DMS 273 (cell line): Measurements from ENCODE around the gene DSCAML1.

ENCODE experiments used
- DNase-seq: peaks from one replicate; lab custom pipeline; 2025; ENCODE audit not compliant: unreplicated experiment; lab: John Stamatoyannopoulos, UW

The DSCAML1 gene

DNA sequence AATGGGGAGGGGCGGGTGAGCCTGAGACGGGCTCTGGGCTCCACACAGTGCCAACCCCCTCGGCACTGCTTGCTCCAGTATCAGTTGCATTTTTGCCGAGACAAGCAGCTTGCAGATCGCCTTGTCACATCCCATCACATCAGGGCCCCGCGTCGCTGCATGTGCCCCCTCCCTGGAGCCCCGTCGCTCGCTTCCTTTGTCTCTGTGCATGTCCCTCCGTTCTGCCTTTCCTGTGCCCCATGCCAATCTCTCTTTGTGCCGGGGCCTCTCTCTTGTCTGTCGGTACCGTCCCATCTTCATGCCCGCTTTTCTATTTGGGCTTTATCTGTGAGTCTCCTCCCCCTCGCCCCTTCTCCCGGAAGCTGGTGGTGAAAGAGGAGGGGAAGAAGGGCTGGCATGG lies 267.2 kb downstream of the DSCAML1 start:
- no peak for DNase-seq

DNA sequence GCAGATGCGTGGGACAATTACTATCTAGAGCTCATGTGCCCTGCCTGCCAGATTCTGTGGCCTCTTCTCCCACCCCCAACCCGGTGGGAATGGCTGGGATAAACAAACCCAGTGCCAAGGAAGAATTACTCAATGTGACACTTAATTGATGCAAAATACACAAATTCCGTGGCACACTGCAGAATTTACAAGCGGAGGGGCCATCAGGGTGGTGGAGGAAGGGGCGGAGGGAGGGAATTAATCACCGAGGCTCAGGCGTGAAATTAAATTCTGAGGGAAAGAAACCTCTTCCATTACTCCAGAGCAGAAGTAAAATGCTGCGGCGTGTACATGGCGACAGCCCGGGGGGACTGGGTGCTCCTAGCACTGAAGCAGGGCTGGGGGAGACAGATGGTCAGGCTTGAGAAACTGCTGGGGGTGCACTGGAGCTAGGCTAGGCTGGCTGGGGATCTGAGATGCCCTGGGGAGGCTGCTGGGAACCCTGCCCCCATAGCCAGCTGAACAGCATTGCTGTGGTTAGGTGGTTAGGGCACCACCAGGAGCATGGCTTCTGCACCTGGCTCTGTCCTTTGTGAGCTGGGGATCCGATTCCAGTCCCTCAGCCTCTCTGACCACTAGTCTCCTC lies 268.8 kb downstream of the DSCAML1 start:
- peak; percentile 85 for DNase-seq

DNA sequence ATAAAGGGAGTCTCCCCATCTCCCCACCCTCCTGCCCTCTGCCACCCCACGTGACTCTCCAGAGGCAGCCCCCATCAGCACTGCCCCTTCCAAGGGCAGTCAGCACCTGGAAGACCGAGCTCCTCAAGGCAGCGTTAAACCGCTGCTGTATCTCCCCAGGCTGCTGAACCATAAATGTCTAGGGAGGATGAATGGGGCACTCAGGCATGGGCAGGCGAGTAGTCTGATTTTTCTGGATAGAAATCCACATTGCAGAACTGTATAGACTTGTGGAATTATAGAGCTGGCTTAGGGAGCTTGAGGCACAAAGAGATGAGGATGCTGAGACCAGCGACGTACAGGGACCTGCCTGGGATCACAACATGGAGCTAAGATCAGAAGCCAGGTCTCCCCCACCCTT lies 269.7 kb downstream of the DSCAML1 start:
- DNase-seq = no peak

DNA sequence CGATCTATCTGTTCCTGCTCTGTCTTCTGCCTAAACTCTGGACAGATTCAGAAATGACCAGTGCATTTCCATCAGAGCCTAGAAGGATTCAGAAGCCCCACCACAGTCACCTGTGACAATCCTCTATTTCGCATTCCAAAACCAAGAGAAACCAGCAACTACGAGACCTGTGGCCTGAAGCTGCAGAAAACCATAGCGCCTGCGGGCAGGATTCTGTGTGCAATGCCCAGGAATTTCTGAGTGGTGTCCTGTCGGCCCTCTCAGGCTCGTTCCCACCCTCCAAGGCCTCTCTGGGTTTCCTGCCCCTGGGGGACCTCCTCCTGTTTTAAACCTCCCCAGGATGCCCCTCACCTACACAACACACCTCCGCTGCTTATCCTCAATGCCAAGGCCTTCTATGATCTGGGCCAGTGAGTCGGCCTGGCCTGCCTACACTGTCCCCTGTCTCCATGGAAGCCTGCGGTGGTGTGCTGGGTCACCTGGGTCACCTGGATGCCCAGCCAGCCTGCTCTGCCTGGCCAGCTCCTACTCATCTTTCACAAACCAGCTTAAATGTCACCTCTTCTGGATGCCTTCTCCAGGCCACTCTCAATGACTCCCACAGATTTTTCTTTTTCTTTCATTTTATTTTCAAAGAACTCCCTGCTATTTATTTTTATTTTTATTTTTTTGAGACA lies 271.0 kb downstream of the DSCAML1 start:
- no peak for DNase-seq

DNA sequence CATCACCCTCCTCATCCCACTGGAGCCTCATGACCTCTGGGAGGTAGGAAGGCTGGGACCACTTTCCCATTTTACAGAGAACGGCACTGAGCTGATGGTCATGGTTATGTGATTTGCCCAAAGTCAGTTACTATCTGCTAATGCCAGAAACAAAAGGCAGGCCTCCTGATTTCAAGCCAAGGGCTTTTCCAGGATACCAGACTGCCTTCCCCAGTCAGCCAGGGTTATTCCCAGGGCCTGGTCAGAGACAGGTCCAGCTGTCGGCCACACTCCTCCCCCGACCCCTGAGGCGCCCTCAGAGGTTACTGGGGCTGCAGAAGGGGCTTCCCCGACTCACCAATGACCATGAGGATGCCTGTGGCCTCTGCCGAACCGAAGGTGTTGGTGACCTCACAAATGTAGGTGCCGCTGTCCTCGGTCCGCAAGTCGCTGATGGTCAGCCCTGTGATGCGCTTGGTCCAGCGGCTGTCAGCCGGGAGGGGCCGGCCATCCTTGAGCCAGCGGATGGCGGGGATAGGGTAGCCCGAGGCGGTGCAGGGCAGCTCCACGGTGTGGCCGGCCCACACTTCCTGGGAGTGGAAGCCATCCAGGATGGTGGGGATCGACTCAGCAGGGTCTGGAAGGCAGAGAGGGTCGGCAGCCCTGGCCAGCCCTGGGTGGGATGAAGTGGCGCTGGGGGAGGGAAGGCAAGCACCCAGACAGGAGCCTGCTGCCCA lies 272.4 kb downstream of the DSCAML1 start:
- no peak for DNase-seq

DNA sequence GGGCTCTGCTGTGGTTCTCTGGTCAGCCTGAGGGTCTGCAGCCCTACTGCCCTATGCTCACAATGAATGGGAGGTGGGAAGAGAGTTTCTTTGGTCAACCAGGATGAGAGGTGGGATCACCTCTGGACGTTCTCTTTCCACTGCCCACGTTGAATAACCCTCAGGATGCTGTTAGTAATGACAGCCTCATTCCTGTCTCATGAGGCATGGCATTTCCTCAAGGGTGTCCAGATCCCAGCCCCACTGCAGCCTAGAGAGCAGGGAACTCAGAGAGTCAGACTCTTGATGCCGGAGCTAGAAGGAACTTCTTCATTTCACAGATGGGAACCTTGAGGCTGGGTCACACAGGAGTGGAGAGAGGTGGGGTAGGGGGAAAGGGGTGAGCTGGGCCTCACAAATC lies 273.3 kb downstream of the DSCAML1 start:
- no peak for DNase-seq

DNA sequence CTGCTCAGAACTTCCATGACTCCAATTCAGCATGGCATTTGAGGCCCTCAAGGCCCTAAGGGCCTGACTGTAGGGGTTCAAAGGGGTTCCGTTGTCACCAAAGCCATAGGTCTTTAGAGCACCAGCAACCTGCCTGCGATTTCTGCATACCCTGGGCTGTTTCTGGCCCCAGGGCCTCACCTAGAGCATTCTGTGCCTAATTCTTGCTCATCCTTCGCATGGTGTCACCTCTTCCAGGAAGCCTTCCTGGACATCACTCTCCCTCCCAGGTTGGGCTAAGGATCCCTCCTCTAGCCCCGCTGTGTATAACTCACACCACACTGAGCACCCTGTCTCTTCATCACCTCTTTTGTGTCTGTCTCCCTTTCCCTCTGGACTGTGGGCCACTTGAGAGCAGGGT lies 275.0 kb downstream of the DSCAML1 start:
- DNase-seq = no peak

DNA sequence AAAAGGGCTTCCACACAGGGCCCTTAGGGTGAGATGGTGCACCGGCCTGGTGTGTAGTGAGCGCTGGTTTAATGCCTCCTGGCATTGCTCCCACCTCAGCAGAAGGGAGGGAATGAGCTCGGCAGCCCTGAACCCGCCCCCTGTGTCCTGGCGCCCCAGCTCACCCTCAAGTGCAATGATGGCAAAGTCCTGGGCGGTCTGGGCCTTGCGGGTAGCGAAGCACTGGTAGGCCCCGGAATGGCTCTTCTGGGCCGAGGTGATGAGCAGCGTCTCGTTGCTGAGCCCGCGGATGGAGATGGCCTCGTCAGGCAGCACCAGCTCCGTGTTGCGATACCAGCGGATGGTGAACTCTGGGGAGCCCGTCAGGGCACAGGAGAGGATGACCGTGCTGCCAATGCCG lies 276.1 kb downstream of the DSCAML1 start:
- DNase-seq = peak; percentile 27

DNA sequence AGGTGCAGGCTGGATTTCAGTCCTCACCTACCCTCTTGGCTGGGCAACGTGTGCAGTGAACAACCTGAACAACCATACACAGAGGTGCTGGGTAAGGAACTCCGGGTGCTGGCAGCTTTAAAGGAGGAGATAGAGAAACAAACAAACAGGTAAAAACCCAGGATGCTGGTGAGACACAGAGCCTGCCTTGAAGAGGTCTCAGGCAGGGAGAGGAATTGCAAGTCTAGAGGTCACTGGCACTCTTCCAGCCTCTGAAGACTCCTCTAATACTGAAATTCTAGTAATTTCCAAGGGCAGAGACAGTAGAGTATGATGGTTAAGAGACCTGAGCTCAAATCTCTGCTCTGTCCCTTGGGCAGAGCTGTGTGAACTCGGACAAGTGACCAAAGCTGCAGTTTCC lies 276.8 kb downstream of the DSCAML1 start:
- peak; percentile 35 for DNase-seq

DNA sequence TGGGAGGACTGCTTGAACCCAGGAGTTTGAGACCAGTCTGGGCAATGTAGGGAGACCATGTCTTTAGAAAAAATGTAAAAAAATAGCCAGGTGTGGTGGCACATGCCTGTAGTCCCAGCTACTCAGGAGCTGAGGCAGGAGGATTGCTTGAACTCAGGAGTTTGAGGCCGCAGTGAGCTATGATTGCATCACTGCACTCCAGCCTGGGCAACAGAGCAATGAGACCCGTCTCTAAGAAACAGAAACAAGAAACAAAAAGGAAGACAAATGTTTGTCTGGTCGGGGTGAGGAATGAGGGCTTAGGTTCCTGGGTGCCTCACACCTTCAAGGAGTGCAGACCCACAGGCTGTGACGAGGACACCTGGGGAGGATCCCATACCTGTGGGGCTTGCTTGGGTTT lies 277.4 kb downstream of the DSCAML1 start:
- DNase-seq = no peak

DNA sequence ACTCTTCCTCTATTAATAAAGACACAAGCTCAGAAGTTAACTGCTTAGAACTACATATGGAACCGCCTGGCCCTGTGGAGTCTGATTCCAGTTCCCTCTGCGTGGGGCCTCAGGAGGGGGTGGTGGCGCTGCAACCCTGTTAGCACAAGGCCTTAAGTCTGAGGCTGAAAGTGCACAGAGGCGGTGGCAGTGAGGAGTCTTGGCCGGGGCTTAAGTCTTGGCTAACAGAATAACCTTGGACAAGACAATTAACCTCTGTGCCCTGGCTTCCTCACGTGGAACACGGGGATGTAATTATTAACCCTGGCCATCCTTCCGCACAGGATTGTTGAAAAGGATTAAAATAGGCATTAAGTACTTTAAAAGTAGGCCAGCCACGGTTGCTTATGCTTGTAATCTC lies 277.8 kb downstream of the DSCAML1 start:
- DNase-seq = peak; percentile 31

DNA sequence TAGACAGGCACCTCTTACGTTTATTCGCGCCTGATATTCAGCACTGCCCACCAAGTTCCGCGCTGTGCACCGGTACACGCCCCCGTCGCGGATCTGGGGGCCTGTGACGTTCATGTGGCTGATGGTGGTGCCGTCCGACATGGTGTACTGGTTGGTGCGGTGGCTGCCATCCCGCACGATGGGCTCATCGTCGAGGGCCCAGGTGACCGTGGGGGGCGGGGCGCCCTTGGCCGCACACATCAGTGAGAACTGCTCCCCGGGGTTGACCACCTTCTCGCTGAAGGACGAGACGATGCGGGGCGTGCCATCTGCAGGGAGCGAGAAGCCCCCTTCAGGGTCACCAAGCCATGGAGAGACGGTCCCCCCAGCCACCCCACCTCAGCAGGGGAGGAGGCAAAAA lies 278.6 kb downstream of the DSCAML1 start:
- DNase-seq = no peak

DNA sequence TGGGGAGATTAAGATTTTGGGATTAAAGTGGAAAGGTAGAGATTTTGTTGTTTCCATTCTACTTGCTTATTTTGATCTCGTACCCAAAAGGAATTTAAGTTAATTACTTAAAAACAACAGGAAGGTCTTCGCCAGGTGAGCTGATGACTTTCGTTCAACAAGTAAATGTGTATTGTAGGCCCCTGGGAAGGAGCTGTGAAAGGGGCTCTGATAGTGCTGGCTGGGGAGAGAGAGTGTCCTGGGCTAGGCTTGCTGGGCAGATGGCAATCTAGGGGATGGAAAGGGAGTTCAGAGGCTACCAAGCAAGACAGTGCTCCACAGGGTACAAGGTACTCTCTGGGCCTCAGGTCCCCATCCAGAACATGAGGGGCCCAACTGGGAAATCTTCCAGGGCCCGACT lies 279.9 kb downstream of the DSCAML1 start:
- no peak for DNase-seq

DNA sequence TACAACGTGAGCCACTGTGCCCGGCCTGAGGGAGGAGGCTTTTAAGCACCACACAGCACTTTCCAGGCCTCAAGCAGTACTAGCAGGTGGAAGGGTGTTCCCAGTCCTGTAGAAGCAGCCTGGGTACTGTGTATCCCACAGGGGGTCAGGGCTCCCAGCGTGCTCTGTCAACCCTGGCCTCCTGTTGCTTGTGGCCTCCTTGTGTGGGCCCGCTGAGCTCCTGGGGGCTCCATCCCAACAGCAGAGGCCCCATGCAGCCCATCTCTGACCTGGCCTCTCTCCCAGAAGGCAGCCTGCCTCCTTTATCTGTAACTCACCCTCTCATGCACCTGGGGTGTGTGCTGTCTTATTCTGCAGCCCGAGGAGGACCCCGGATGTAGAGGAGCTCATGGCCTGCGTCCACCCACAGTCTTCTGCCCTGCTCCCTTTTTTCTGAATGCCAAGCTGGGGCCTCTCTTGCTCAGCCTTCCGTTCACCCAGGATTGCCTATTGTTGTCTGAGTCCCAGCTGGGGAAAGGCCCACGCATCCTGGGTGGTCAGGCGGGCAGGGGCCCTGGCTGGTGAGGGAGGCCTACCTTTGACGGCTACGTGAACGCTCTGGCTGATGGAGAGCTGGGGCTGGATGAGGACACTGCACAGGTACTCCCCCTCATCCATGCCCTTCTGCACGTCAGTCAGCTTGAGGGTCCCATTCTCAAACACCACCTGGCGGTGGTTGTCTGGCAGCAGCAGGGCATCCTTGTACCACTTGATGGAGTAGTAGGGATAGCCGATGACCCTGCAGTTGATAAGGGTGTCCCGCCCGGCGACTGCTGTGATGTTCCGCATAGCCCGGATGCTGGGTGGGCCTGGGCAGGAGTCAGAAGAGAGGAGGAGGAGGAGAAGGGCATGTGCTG lies 280.9 kb downstream of the DSCAML1 start:
- no peak for DNase-seq

DNA sequence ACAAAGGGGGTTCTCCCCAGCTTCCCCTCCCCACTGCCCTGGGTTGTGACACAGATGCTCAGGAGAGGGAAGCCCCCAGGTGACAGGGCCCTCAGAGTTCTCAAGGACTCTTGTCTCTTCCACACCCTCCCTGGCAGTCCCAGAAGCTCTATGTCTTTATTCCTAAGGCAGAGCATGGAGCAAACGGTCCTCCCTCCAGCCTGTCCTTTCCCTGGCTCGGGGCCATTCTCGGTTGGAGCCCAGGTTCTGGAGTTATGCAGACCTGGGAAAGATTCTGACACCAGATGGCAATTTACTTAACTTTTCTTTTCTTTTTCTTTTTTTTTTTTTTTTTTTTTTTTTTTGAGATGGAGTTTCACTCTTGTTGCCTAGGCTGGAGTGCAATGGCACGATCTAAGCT lies 282.8 kb downstream of the DSCAML1 start:
- peak; percentile 28 for DNase-seq

DNA sequence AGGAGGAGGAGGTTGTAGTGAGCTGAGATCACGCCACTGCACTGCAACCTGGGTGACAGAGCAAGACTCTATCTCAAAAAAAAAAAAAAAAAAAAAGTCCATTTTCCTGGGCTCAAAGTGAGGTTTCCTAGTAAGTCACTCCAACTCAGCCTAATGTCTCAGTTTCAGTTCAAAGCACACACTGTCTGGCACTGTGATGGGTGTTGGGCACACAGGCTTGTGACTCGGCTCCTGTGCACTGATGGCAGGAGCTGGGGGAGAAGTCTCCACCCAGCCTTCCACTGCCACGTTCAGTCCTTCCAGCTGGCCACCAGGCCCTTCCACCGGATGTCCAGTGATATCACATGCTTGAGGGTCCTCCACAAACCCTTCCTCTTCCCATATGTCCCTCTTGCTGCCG lies 283.4 kb downstream of the DSCAML1 start:
- DNase-seq = no peak

DNA sequence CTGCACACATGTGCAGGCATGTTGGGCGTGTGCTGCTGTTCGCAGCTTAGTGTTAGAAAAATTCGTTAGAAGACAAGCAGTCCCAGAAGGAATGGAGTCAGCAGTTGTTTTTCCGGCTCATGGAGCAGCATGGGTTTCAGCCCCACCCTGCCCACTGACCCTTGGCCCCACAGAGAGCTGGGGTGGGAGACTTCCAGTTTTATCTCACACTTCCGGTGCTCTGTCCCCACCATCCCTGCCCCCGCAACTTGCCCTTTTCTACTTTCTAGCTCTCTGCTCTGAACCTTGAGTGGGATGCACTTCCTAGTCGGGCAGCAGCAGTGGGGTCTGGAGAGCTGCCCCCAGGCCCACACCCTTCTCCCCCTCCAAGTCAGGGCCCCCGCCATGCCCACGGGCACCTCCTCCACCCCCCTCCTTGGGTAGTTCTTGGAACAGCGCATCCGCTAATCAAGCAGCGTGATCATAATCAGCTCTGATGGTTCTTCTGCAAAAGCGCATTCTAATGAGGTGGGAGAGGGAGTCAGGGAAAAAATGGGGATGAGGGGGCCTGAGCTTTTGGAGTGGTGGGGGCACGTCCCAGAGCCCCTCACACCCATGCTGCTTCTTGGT lies 285.0 kb downstream of the DSCAML1 start:
- no peak for DNase-seq

DNA sequence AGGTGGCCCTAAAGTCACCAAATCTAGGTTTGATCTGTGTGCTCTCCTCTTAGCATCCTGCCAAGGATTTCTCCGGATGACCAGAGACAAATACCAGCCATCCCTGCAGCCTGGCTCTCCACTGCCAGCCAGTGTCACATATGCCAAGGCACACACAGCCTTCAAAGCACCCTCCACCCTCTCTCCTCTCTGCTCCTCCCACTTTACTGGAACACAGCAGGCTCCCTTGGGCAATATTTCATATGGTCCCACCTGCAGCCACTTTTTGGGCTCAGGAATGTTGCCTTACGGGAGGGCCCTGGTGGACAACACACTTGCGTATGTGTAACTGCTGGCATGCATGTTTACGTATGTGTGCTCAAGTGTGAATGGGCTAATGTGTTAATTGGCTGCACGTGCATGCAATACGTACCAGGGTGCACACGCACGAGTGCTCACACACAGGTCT lies 285.5 kb downstream of the DSCAML1 start:
- DNase-seq = peak; percentile 20

DNA sequence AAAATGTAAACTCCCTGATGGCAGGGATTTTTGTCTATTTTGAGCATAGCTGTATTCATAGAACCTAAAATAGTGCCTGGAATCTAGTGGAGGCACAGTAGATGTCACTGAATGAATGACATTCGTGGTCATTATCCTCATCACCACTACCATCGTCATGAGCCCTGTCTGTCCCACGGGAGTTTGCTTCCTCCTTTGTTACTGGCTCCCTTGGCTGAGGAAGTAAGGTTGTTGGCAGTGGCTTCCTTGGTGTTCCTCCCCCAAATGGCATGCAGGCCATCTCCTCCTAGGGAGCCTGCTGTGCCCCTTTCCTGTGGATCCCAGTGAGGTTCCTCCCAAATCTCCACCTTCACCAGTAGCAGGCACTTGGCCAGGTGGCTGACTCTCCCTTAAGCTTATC lies 286.4 kb downstream of the DSCAML1 start:
- no peak for DNase-seq

DNA sequence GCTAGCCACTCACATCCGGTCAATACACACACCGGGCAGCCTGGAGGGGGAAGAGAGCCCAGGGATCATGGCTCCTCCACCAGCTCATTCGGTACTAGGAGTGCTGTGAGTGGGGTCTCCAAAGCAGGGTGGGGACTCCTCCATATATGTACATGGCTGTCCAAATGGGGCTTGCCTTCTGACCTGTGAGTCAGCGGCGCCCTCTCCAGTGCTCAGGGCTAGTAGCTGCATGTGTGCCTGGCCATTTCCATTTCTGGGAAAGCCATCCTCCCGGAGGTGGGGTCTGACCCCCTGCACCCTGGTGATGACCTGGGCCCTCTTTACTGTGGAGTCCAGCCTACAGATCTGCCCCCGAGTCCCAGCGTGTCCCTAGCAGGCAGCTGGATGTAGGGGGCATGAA lies 287.5 kb downstream of the DSCAML1 start:
- no peak for DNase-seq

DNA sequence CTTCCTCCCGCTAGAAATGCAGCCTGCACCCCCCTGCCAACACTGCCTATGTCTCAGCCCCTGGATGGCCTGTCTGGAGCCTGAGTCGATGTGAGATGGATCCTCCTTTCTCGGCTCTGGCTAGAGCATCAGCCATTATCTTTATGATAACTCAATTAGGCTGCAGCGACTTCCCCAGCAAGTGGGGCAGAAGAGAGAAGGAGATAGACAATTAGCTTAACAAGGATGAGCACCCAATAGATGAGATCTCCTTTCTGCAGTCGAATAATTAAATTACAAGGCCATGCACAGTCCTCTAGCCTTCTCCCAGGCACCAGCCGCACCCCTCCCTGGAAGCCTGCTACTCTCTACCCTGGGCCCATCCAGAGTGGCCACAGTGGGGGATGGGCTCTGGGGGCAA lies 290.0 kb downstream of the DSCAML1 start:
- DNase-seq = no peak
